Lower lobe of right lung (tissue), 2 donors: ENCODE data around the gene ATXN7L2. TPM values are rescaled to one million over a fixed set of nuclear protein-coding genes. Genes with fewer than 3 reads are reported as not detected.

ENCODE experiments used
- ATAC-seq, 2 donors: fragments of 200-7000 bp; cut with Tn5 transposase; one replicate each; pipeline ENCODE4 v1.9.1; 2020 to 2022; ENCODE audit warnings: mild to moderate bottlenecking in 2 of 2, moderate library complexity in 2 of 2
- DNase-seq: peaks from one replicate; pipeline ENCODE4 v3.0.0-alpha.2; 2020
- H3K27ac ChIP-seq: fragments of 200-600 bp; one replicate; pipeline ENCODE4 v1.8.0; 2022
- H3K27me3 ChIP-seq: fragments of 200-600 bp; one replicate; pipeline ENCODE4 v1.8.0; 2022; ENCODE audit warnings: low read depth
- H3K36me3 ChIP-seq: fragments of 200-600 bp; one replicate; pipeline ENCODE4 v1.8.0; 2022; ENCODE audit warnings: mild to moderate bottlenecking
- H3K4me1 ChIP-seq: fragments of 200-600 bp; one replicate; pipeline ENCODE4 v1.8.0; 2022
- H3K4me3 ChIP-seq: fragments of 200-600 bp; one replicate; pipeline ENCODE4 v1.8.0; 2022; ENCODE audit warnings: mild to moderate bottlenecking
- H3K9me3 ChIP-seq: fragments of 200-600 bp; one replicate; pipeline ENCODE4 v1.8.0; 2022
- intact Hi-C: fragments of 100-400 bp; cut with DNase I; formaldehyde crosslinking; loops from one replicate; pipeline ENCODE4 v1.11.0; 2022
- total RNA-seq: library from RNA; stranded (reverse); fragmentation: NEBNext Ultra II Directional; extraction: Animal tissue kit (Norgen Biotek cat#: 25700); gene quantifications from one replicate; pipeline ENCODE4 v1.2.1, GENCODE V29; 2021
- TF ChIP-seq, protein P1 (sequence below): fragments of 200-600 bp; IDR thresholded peaks from one replicate; pipeline ENCODE4 v1.8.0; 2022; ENCODE audit warnings: antibody characterized with exemption, mild to moderate bottlenecking
- donor health status: DM: no; HTN: yes; CAD: no; lungs with severe emphysema.

ATXN7L2 gene
- total RNA-seq, 1 donor from 2014 or later = 3.8 TPM

- peaks cover 26% of the 10 kb centered on the region for H3K36me3 ChIP-seq
- H3K4me3 ChIP-seq = no peak overlapping the region
- intact Hi-C loops = no loop called here
- H3K4me1 ChIP-seq = peaks cover 15% of the 10 kb centered on the region
- ATAC-seq (no peak), DNase-seq (no peak)
- H3K27me3 ChIP-seq = no peaks in the 10 kb centered on the region
- TF ChIP-seq, protein P1, sequence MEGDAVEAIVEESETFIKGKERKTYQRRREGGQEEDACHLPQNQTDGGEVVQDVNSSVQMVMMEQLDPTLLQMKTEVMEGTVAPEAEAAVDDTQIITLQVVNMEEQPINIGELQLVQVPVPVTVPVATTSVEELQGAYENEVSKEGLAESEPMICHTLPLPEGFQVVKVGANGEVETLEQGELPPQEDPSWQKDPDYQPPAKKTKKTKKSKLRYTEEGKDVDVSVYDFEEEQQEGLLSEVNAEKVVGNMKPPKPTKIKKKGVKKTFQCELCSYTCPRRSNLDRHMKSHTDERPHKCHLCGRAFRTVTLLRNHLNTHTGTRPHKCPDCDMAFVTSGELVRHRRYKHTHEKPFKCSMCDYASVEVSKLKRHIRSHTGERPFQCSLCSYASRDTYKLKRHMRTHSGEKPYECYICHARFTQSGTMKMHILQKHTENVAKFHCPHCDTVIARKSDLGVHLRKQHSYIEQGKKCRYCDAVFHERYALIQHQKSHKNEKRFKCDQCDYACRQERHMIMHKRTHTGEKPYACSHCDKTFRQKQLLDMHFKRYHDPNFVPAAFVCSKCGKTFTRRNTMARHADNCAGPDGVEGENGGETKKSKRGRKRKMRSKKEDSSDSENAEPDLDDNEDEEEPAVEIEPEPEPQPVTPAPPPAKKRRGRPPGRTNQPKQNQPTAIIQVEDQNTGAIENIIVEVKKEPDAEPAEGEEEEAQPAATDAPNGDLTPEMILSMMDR = no peak
- H3K9me3 ChIP-seq = no peaks in the 10 kb centered on the region
- no peak overlapping the region for H3K27ac ChIP-seq
Observed at GRCh38 chr1:109488696-109489095, 5.0 kb downstream of the ATXN7L2 start.

- intact Hi-C loops = no loop called here
Observed at GRCh38 chr1:109490029-109490933, 6.6 kb downstream of the ATXN7L2 start.

GRCh38 chr1:109490934-109491302 lies 7.2 kb downstream of the ATXN7L2 start:
- Histone ChIP-seq H3K27me3 (no peaks in the 10 kb centered on the region), H3K4me3 (no peak overlapping the region), H3K4me1 (peaks cover 18% of the 10 kb centered on the region), H3K27ac (no peak overlapping the region), H3K9me3 (no peaks in the 10 kb centered on the region), H3K36me3 (peaks cover 29% of the 10 kb centered on the region)
- TF ChIP-seq, protein P1 = no peak
- intact Hi-C loops = no loop called here
- ATAC-seq (no peak), DNase-seq (no peak)

More at GRCh38 chr1:109490029-109490933, 6.6 kb downstream of the ATXN7L2 start:
- Histone ChIP-seq H3K36me3 (peaks cover 26% of the 10 kb centered on the region), H3K9me3 (no peaks in the 10 kb centered on the region), H3K27me3 (no peaks in the 10 kb centered on the region), H3K4me1 (peaks cover 17% of the 10 kb centered on the region), H3K27ac (no peak overlapping the region), H3K4me3 (no peak overlapping the region)
- TF ChIP-seq, protein P1 = peak; percentile 82
- DNase-seq (no peak), ATAC-seq (peak; percentile 52 to 56)

DNA sequence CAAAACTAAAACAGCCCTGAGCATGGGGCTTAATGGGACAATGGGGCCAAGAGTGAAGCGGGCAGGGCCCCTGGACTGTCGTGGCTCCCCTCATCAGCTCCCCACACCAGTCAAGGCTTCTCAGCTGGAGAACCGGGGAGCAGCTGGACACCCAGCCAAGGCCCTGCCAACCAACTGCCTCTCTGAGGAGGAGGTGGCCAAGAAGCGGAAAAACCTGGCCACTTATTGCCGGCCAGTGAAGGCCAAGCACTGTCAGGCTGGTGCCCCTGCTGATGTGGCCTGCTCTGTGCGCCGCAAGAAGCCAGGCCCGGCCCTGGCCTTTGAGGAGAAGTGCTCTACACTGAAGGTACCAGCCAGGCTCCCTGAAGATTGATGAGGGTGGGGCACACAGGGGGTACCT lies 7.7 kb downstream of the ATXN7L2 start:
- TF ChIP-seq, protein P1 = no peak
- Histone ChIP-seq H3K36me3 (peaks cover 34% of the 10 kb centered on the region), H3K9me3 (no peaks in the 10 kb centered on the region), H3K27me3 (no peaks in the 10 kb centered on the region), H3K4me3 (no peak overlapping the region), H3K27ac (no peak overlapping the region), H3K4me1 (peaks cover 18% of the 10 kb centered on the region)
- DNase-seq = no peak
- no peak for ATAC-seq
- intact Hi-C loops = no loop called here

GRCh38 chr1:109492779-109493178 lies 9.1 kb downstream of the ATXN7L2 start:
- no peak for DNase-seq
- H3K4me3 ChIP-seq = no peak overlapping the region
- H3K4me1 ChIP-seq = peaks cover 18% of the 10 kb centered on the region
- TF ChIP-seq, protein P1 = no peak
- H3K27me3 ChIP-seq = no peaks in the 10 kb centered on the region
- intact Hi-C loops = no loop called here
- H3K36me3 ChIP-seq = peaks cover 44% of the 10 kb centered on the region
- H3K9me3 ChIP-seq = no peaks in the 10 kb centered on the region
- no peak for ATAC-seq
- no peak overlapping the region for H3K27ac ChIP-seq
